Measurements from ENCODE around the gene TMEM18.

Gene TMEM18

DNA sequence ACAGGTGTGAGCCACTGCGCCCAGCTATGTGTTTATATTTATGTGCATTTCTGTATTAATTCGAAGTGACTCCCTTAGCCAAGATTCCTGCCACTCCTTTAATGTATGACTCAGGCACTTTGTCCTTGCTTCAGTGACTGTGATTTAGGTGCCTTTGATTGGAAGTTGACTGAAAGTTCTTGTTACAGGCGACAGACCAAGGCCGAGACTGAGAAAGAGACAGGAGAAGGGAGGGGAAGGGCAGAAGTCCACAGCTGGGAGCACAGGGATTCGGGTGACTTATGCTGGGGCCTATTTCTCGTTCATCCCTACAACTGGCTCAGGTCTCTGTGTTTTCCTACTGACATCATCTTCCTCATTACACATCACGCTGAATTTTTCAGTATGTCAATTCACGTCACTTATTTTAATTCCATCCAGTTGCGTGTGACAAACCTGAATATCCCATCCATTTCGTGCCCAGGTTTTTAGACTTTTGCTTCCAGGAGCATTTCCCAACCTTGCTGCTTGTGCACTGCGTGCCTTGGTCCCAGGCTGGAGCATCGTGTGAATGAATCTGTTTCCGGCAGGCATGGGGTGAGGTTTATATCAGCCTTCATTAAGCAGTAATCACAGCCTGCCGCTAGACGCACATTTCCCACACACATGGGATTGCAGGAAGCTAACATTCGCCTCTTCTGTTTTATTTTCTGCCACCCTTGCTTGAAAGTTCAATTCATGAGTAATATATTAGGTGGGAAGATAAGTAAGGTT, 42.4 kb downstream of the TMEM18 start:
- Histone ChIP-seq H2BK12ac (ENCODE audit: low read length) (no peak overlapping the region), H3K14ac (ENCODE audit: low read length) (no peak overlapping the region), H3K9me3 (replicated peaks in 1 of 2; ENCODE audit: control insufficient read depth in 2 of 2, insufficient read depth in 1 of 2, low read depth in 1 of 2, low read length in 2 of 2) (peaks cover 4 to 8% of the 10 kb centered on the region in 2 donors), H3K36me3 (replicated peaks in 1 of 2; ENCODE audit: control insufficient read depth in 2 of 2, insufficient read depth in 2 of 2, low read length in 2 of 2) (no peaks in the 10 kb centered on the region), H3K4me1 (ENCODE audit: control insufficient read depth in 2 of 2, insufficient read depth in 1 of 2, low read depth in 1 of 2, low read length in 2 of 2) (peaks cover 0 to 4% of the 10 kb centered on the region in 2 donors), H3K23ac (ENCODE audit: low read depth, low read length, poor library complexity) (no peak overlapping the region), H3K9ac (ENCODE audit: low read depth, low read length, poor library complexity) (no peak overlapping the region), H2BK15ac (ENCODE audit: low read length) (no peak overlapping the region), H3K27ac (replicated peaks; ENCODE audit: low read length) (no peak overlapping the region), H4K8ac (ENCODE audit: low read depth, low read length) (no peak overlapping the region), H2BK5ac (ENCODE audit: low read length) (no peak overlapping the region), H3K79me1 (ENCODE audit: low read depth, low read length) (peaks cover 2% of the 10 kb centered on the region), H2AK5ac (ENCODE audit: low read depth, low read length) (no peak overlapping the region), H3K27me3 (ENCODE audit: control insufficient read depth in 3 of 3, insufficient read depth in 3 of 3, low read depth in 1 of 3, low read length in 3 of 3) (no peaks in the 10 kb centered on the region), H2BK120ac (ENCODE audit: low read depth, low read length) (no peak overlapping the region), H2AFZ (ENCODE audit: low read length) (no peak overlapping the region), H4K91ac (ENCODE audit: low read depth, low read length, poor library complexity) (no peak overlapping the region), H3K4me2 (ENCODE audit: insufficient read depth, low read length, poor library complexity, severe bottlenecking) (peak overlapping the region; percentile 2), H3K4ac (ENCODE audit: low read length) (peak overlapping the region; percentile 55), H3K4me3 (ENCODE audit: low read length in 2 of 2) (no peak overlapping the region), H3K18ac (ENCODE audit: low read length) (no peak overlapping the region)
- no peak for DNase-seq (ENCODE audit: low spot score)
- WGBS, 2 donors (ENCODE audit: extremely low coverage in 2 of 2, insufficient read length in 2 of 2, insufficient replicate concordance in 1 of 2): no CpG with 5 or more reads among the region's 16 CpGs

DNA sequence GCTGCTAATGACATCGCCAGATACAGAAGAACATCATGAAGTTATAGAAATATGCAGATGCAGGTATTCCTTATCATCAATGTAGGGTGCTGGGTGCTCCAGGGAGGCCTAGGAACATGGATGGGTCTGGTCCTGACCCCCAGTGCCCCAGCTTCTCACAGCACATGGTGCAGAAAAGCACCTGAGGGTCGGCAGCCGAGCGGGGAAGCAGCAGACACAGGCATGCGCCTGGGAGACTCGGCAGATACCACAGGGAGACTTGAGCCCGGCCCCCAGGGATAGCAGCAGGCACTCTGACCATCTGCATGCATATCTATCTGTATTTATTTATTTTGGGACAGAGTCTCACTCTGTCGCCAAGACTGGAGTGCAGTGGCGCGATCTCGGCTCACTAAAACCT, 43.2 kb downstream of the TMEM18 start:
- Histone ChIP-seq H3K36me3 (replicated peaks in 1 of 2; ENCODE audit: control insufficient read depth in 2 of 2, insufficient read depth in 2 of 2, low read length in 2 of 2) (no peaks in the 10 kb centered on the region), H3K27ac (replicated peaks; ENCODE audit: low read length) (no peak overlapping the region), H3K4ac (ENCODE audit: low read length) (no peak overlapping the region), H2BK5ac (ENCODE audit: low read length) (no peak overlapping the region), H3K23ac (ENCODE audit: low read depth, low read length, poor library complexity) (no peak overlapping the region), H3K9ac (ENCODE audit: low read depth, low read length, poor library complexity) (no peak overlapping the region), H3K9me3 (replicated peaks in 1 of 2; ENCODE audit: control insufficient read depth in 2 of 2, insufficient read depth in 1 of 2, low read depth in 1 of 2, low read length in 2 of 2) (peaks cover 4 to 8% of the 10 kb centered on the region in 2 donors), H3K4me3 (ENCODE audit: low read length in 2 of 2) (no peak overlapping the region), H2AFZ (ENCODE audit: low read length) (no peak overlapping the region), H2BK12ac (ENCODE audit: low read length) (no peak overlapping the region), H2AK5ac (ENCODE audit: low read depth, low read length) (no peak overlapping the region), H2BK120ac (ENCODE audit: low read depth, low read length) (no peak overlapping the region), H3K14ac (ENCODE audit: low read length) (no peak overlapping the region), H4K8ac (ENCODE audit: low read depth, low read length) (no peak overlapping the region), H3K27me3 (ENCODE audit: control insufficient read depth in 3 of 3, insufficient read depth in 3 of 3, low read depth in 1 of 3, low read length in 3 of 3) (no peaks in the 10 kb centered on the region), H4K91ac (ENCODE audit: low read depth, low read length, poor library complexity) (no peak overlapping the region), H3K4me1 (ENCODE audit: control insufficient read depth in 2 of 2, insufficient read depth in 1 of 2, low read depth in 1 of 2, low read length in 2 of 2) (peaks cover 0 to 4% of the 10 kb centered on the region in 2 donors), H3K4me2 (ENCODE audit: insufficient read depth, low read length, poor library complexity, severe bottlenecking) (no peak overlapping the region), H3K18ac (ENCODE audit: low read length) (peak overlapping the region; percentile 52), H2BK15ac (ENCODE audit: low read length) (no peak overlapping the region), H3K79me1 (ENCODE audit: low read depth, low read length) (peaks cover 2% of the 10 kb centered on the region)
- no peak for DNase-seq (ENCODE audit: low spot score)
- no CpG with 5 or more reads among the region's 11 CpGs for WGBS, 2 donors (ENCODE audit: extremely low coverage in 2 of 2, insufficient read length in 2 of 2, insufficient replicate concordance in 1 of 2)

DNA sequence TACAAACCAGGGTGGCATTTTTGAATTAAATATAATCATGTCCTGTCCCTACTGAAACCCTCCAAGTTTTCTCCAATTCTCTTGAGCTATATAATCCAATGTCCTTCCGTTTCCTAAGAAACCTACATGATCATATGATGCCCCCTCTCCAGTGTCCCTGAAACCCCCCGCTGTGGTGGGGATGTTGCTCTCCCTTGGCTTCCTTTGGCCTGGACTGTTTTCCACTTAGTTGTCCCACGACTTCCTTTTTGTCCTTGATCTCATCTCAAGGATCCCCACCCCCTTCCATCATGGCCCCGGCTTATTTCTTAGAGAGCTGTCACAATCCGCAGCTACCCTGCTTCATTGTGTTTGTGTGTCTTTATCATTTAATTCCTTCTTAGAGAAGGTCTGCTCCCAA, 43.8 kb downstream of the TMEM18 start:
- Histone ChIP-seq H3K14ac (ENCODE audit: low read length) (no peak overlapping the region), H3K4me1 (ENCODE audit: control insufficient read depth in 2 of 2, insufficient read depth in 1 of 2, low read depth in 1 of 2, low read length in 2 of 2) (peaks cover 0 to 4% of the 10 kb centered on the region in 2 donors), H2BK120ac (ENCODE audit: low read depth, low read length) (no peak overlapping the region), H3K18ac (ENCODE audit: low read length) (no peak overlapping the region), H3K23ac (ENCODE audit: low read depth, low read length, poor library complexity) (no peak overlapping the region), H3K9me3 (replicated peaks in 1 of 2; ENCODE audit: control insufficient read depth in 2 of 2, insufficient read depth in 1 of 2, low read depth in 1 of 2, low read length in 2 of 2) (peaks cover 4 to 8% of the 10 kb centered on the region in 2 donors), H2BK15ac (ENCODE audit: low read length) (no peak overlapping the region), H3K79me1 (ENCODE audit: low read depth, low read length) (peaks cover 2% of the 10 kb centered on the region), H3K4me3 (ENCODE audit: low read length in 2 of 2) (no peak overlapping the region), H2BK12ac (ENCODE audit: low read length) (no peak overlapping the region), H3K27me3 (ENCODE audit: control insufficient read depth in 3 of 3, insufficient read depth in 3 of 3, low read depth in 1 of 3, low read length in 3 of 3) (no peaks in the 10 kb centered on the region), H3K36me3 (replicated peaks in 1 of 2; ENCODE audit: control insufficient read depth in 2 of 2, insufficient read depth in 2 of 2, low read length in 2 of 2) (no peaks in the 10 kb centered on the region), H3K4me2 (ENCODE audit: insufficient read depth, low read length, poor library complexity, severe bottlenecking) (no peak overlapping the region), H2AFZ (ENCODE audit: low read length) (no peak overlapping the region), H2BK5ac (ENCODE audit: low read length) (no peak overlapping the region), H3K4ac (ENCODE audit: low read length) (no peak overlapping the region), H3K27ac (replicated peaks; ENCODE audit: low read length) (no peak overlapping the region), H3K9ac (ENCODE audit: low read depth, low read length, poor library complexity) (no peak overlapping the region), H2AK5ac (ENCODE audit: low read depth, low read length) (no peak overlapping the region), H4K8ac (ENCODE audit: low read depth, low read length) (no peak overlapping the region), H4K91ac (ENCODE audit: low read depth, low read length, poor library complexity) (no peak overlapping the region)
- DNase-seq (ENCODE audit: low spot score): no peak
- WGBS, 2 donors (ENCODE audit: extremely low coverage in 2 of 2, insufficient read length in 2 of 2, insufficient replicate concordance in 1 of 2): no CpG with 5 or more reads among the region's 5 CpGs

DNA sequence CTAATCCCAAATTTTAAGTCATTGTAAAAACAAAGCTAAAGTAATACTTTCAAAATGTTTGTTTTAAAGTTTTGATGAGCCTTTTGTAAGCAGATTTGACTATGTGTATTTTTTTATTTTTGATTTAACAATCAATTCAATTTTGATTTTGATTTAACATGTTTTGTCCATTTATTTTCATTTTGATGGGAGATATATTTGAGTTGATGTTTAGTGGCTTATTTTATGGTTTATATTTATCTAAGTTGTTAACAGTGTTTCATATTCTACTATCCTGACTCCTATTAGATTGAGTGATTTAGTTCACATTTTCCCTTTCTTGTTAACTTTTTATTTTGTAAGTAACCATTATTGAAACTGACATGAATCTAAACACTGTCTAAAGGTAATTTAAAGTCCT, 44.7 kb downstream of the TMEM18 start:
- Histone ChIP-seq H2BK12ac (ENCODE audit: low read length) (no peak overlapping the region), H3K23ac (ENCODE audit: low read depth, low read length, poor library complexity) (no peak overlapping the region), H2AFZ (ENCODE audit: low read length) (no peak overlapping the region), H3K36me3 (replicated peaks in 1 of 2; ENCODE audit: control insufficient read depth in 2 of 2, insufficient read depth in 2 of 2, low read length in 2 of 2) (no peaks in the 10 kb centered on the region), H3K27me3 (ENCODE audit: control insufficient read depth in 3 of 3, insufficient read depth in 3 of 3, low read depth in 1 of 3, low read length in 3 of 3) (no peaks in the 10 kb centered on the region), H4K8ac (ENCODE audit: low read depth, low read length) (no peak overlapping the region), H3K14ac (ENCODE audit: low read length) (no peak overlapping the region), H3K79me1 (ENCODE audit: low read depth, low read length) (peaks cover 2% of the 10 kb centered on the region), H3K18ac (ENCODE audit: low read length) (no peak overlapping the region), H3K27ac (replicated peaks; ENCODE audit: low read length) (no peak overlapping the region), H2BK120ac (ENCODE audit: low read depth, low read length) (no peak overlapping the region), H3K9ac (ENCODE audit: low read depth, low read length, poor library complexity) (no peak overlapping the region), H3K4me2 (ENCODE audit: insufficient read depth, low read length, poor library complexity, severe bottlenecking) (no peak overlapping the region), H3K4ac (ENCODE audit: low read length) (no peak overlapping the region), H3K4me1 (ENCODE audit: control insufficient read depth in 2 of 2, insufficient read depth in 1 of 2, low read depth in 1 of 2, low read length in 2 of 2) (peaks cover under 1 to 4% of the 10 kb centered on the region in 2 donors), H2AK5ac (ENCODE audit: low read depth, low read length) (no peak overlapping the region), H3K4me3 (ENCODE audit: low read length in 2 of 2) (no peak overlapping the region), H2BK15ac (ENCODE audit: low read length) (no peak overlapping the region), H2BK5ac (ENCODE audit: low read length) (no peak overlapping the region), H3K9me3 (replicated peaks in 1 of 2; ENCODE audit: control insufficient read depth in 2 of 2, insufficient read depth in 1 of 2, low read depth in 1 of 2, low read length in 2 of 2) (peaks cover 4 to 8% of the 10 kb centered on the region in 2 donors), H4K91ac (ENCODE audit: low read depth, low read length, poor library complexity) (no peak overlapping the region)
- DNase-seq (ENCODE audit: low spot score): no peak

Measured in neuronal stem cell (in vitro differentiated cells).